Loucy (cell line): Measurements from ENCODE around the gene NDUFAF8.

Source experiments
- CTCF ChIP-seq: fragments of 200-600 bp; sonication (generic); conservative IDR thresholded peaks from 2 replicates; pipeline ENCODE4 v1.5.1; 2014; ENCODE audit warnings: mild to moderate bottlenecking, antibody characterized with exemption, low read length
- EZH2phosphoT487 ChIP-seq: fragments of 200-600 bp; IDR thresholded peaks from 2 replicates; pipeline ENCODE4 v1.6.1; 2018; ENCODE audit warnings: antibody characterized with exemption, mild to moderate bottlenecking, moderate library complexity, borderline replicate concordance

DNA sequence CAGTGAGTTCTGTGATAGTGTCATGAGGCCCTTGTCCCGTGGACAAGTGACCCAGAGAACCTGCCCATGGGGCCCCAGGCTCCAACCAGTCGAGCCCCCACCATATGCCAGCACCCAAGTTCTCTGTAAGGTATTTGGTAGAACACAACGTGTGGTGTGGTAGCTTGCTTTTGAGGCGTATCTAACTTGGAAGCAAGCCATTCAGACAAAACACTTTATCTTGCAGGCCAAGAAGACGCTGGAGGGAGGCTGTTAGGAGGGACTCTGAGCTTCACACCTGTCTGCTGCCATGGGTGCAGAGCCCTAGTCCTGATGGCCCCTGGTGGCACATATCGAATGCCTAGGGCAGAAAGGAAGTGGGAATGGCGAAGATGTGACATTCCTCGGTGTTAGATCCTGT lies 1.6 kb downstream of the NDUFAF8 start:
- TF ChIP-seq CTCF = no peak
- TF ChIP-seq EZH2phosphoT487 = no peak
